GM12891 (cell line): Measurements from ENCODE around the gene FAM219A.

Experiments
- PAX5 ChIP-seq: IDR thresholded peaks from 2 replicates; pipeline ENCODE4 v1.6.1; 2011; ENCODE audit warnings: low read length, moderate library complexity, mild to moderate bottlenecking; ENCODE audit not compliant: insufficient read depth, severe bottlenecking
- POLR2A ChIP-seq: IDR thresholded peaks from 2 replicates; pipeline ENCODE4 v1.6.1; 2011; ENCODE audit warnings: low read depth, low read length, control low read depth
- POLR2AphosphoS5 ChIP-seq: IDR thresholded peaks from 2 replicates; pipeline ENCODE4 v1.6.1; 2011; ENCODE audit warnings: low read depth, low read length, control low read depth

DNA sequence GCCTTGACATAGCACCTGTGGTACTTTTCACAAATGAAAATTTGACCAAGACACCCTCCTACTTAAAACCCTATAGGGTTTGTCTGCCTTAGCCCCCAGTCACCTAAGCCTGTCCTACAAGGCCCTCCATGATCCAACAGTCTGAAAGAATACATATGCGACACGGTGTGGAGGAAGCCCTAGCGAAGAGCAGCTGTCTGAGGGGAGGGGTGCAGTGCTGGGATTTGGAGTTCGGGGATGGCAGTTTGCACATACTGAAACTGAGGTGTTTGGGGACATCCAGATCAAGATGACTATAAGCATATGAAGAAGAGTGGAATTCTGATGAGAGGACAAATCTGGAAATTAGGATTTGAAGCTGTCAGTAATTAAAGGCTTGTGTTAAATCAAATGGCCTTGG lies 74.5 kb downstream of the FAM219A start:
- no peak for TF ChIP-seq POLR2A
- no peak for TF ChIP-seq POLR2AphosphoS5
- no peak for TF ChIP-seq PAX5
